SU-DHL-6 (cell line): ENCODE data around the gene SUPT3H.

Experiments
- H2AFZ ChIP-seq: fragments of 200-600 bp; sonication (generic); 2 replicates; pipeline ENCODE4 v1.6.1; 2014; ENCODE audit warnings: low read depth, mild to moderate bottlenecking, moderate library complexity, mixed read lengths, antibody characterized with exemption, low read length; ENCODE audit not compliant: severe bottlenecking
- H3F3A ChIP-seq: fragments of 200-600 bp; shearing (Covaris generic); 2 replicates; pipeline ENCODE4 v1.6.0; 2016; ENCODE audit warnings: antibody characterized with exemption, mild to moderate bottlenecking; ENCODE audit not compliant: insufficient read depth
- H3K27ac ChIP-seq: fragments of 200-600 bp; sonication (generic); 2 replicates; pipeline ENCODE4 v1.5.1; 2016; ENCODE audit warnings: low read depth, mild to moderate bottlenecking, low read length, moderate library complexity, mixed read lengths
- H3K27me3 ChIP-seq: fragments of 200-600 bp; sonication (generic), shearing (Covaris generic); 2 replicates; pipeline ENCODE4 v1.6.0; 2014; ENCODE audit warnings: mild to moderate bottlenecking, low read length
- H3K36me3 ChIP-seq: fragments of 200-600 bp; sonication (generic); 2 replicates; pipeline ENCODE4 v1.6.1; 2014; ENCODE audit warnings: mild to moderate bottlenecking, low read length, mixed read lengths
- H3K4me2 ChIP-seq: fragments of 300-600, 200-600 bp; shearing (Covaris generic), sonication (generic); 2 replicates; pipeline ENCODE4 v1.6.0; 2014; ENCODE audit warnings: low read length, low read depth, mild to moderate bottlenecking; ENCODE audit not compliant: poor library complexity, severe bottlenecking
- H3K4me3 ChIP-seq: fragments of 200-600 bp; sonication (generic); 2 replicates; pipeline ENCODE4 v1.5.1; 2014; ENCODE audit warnings: antibody characterized with exemption, low read length, mild to moderate bottlenecking, mixed read lengths; ENCODE audit not compliant: insufficient read depth, poor library complexity, severe bottlenecking
- H3K79me2 ChIP-seq: fragments of 200-600 bp; sonication (generic); 2 replicates; pipeline ENCODE4 v1.6.1; 2014; ENCODE audit warnings: mild to moderate bottlenecking, low read length, moderate library complexity; ENCODE audit not compliant: insufficient read depth
- H3K9ac ChIP-seq: fragments of 200-600 bp; sonication (generic); 2 replicates; pipeline ENCODE4 v1.7.0; 2014; ENCODE audit warnings: mild to moderate bottlenecking, low read length
- H3K9me2 ChIP-seq: fragments of 200-600 bp; sonication (generic); replicated peaks from 2 replicates; pipeline ENCODE4 v1.6.1; 2014; ENCODE audit warnings: low read length; ENCODE audit not compliant: insufficient read depth
- H3K9me3 ChIP-seq: fragments of 200-600 bp; sonication (generic); 2 replicates; pipeline ENCODE4 v1.6.1; 2014; ENCODE audit warnings: low read length, mixed read lengths; ENCODE audit not compliant: insufficient read depth
- H4K20me1 ChIP-seq: fragments of 200-600 bp; sonication (generic); 2 replicates; pipeline ENCODE4 v1.6.1; 2014; ENCODE audit warnings: low read depth, mild to moderate bottlenecking, antibody characterized with exemption, low read length, moderate library complexity, mixed read lengths
- CTCF ChIP-seq: fragments of 200-600 bp; sonication (generic); IDR thresholded peaks from one replicate; pipeline ENCODE4 v1.5.1; 2017; ENCODE audit warnings: antibody characterized with exemption, mild to moderate bottlenecking, low read length, moderate library complexity; ENCODE audit not compliant: insufficient read depth, poor library complexity, severe bottlenecking
- EZH2phosphoT487 ChIP-seq: fragments of 200-600 bp; sonication (generic), shearing (Covaris generic); conservative IDR thresholded peaks from 2 replicates; pipeline ENCODE4 v1.6.1; 2018; ENCODE audit warnings: mild to moderate bottlenecking, antibody characterized with exemption, low read length, moderate library complexity, mixed read lengths

Gene SUPT3H

DNA sequence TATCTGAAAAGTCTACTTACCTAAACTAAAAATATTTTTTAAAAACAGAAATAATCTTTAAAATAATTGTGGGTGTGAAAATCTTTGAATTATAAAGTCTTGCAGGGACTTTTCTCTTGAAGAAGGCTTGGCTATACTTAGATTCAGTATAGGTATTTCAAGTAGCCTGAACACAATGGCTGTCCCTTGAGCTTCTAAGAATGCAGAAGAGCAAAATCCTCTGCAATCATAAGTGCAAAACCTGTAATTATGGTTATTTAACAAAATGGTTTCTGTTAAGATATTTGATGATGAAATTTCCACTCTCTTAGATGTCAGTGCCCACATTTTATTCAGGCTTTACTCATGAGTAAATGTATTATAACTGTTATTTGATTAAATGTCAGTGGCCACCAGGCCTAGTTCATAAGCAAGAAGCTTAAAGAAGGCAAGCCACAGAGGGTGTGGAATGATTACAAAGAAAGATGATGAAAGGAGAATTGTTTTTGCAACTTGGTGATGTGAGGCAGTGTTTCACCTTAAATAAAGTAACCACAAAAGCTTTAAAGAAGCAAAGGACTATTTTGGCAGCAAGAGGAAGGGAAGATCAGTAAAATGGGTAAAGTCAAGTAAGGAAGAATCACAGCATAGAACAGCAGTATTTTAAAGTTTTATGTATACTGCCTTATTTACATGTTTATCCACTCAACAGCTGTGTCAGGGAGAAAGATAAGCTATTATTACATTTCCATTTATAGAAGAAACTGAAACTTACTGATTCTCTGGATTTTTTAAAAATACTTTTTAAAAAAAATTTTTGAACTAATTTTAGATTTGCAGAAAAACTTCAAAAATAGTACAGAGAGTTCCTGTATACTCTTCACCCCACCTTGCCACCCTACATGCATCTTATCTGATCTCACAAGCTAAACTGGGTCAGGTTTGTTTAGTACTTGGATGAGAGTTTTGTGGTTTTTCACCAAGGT is 400.8 kb downstream of the SUPT3H start:
- no peaks in the 10 kb centered on the region for H3K79me2 ChIP-seq
- no peaks in the 10 kb centered on the region for H3K36me3 ChIP-seq
- H4K20me1 ChIP-seq = no peaks in the 10 kb centered on the region
- no peaks in the 10 kb centered on the region for H3F3A ChIP-seq
- no peaks in the 10 kb centered on the region for H3K9me2 ChIP-seq
- H3K27me3 ChIP-seq = no peaks in the 10 kb centered on the region
- TF ChIP-seq CTCF = no peak
- TF ChIP-seq EZH2phosphoT487 = no peak
- H3K9ac ChIP-seq = no peak overlapping the region
- H3K9me3 ChIP-seq = peaks cover 20% of the 10 kb centered on the region; the same call in 1 of the 2 replicates
- no peak overlapping the region for H2AFZ ChIP-seq
- H3K27ac ChIP-seq = 0 out of 2 replicates have a peak overlapping the region, but pooled peaks have one; percentile 5
- H3K4me3 ChIP-seq = no peak overlapping the region
- H3K4me2 ChIP-seq = no peak overlapping the region

DNA sequence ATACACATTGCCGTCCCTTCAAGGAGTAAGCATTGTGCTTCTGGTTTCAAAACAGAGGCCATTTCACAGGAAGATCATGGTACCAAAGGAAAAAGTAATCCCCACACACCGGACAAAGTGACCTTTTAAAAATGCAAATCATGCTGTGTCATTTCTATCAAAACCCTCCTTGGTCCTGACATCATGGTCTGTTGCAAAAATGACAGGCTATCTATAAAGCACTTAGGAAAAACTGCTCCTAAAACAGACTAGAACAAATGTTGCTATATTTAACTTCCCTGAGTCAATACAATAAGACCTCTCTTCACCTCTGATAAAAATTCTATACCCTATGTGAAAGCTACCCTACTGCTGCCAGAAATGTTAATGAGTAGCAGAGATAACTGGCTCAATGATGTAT is 403.2 kb downstream of the SUPT3H start:
- H3K79me2 ChIP-seq = no peaks in the 10 kb centered on the region
- TF ChIP-seq CTCF = no peak
- TF ChIP-seq EZH2phosphoT487 = no peak
- no peaks in the 10 kb centered on the region for H3K36me3 ChIP-seq
- no peaks in the 10 kb centered on the region for H3K9me2 ChIP-seq
- H3K4me2 ChIP-seq = no peak overlapping the region
- no peaks in the 10 kb centered on the region for H4K20me1 ChIP-seq
- H3K9me3 ChIP-seq = peaks cover 20% of the 10 kb centered on the region; the same call in 1 of the 2 replicates
- no peak overlapping the region for H3K9ac ChIP-seq
- H2AFZ ChIP-seq = no peak overlapping the region
- H3K27me3 ChIP-seq = no peaks in the 10 kb centered on the region
- H3K4me3 ChIP-seq = no peak overlapping the region
- H3F3A ChIP-seq = no peaks in the 10 kb centered on the region
- no peak overlapping the region for H3K27ac ChIP-seq

DNA sequence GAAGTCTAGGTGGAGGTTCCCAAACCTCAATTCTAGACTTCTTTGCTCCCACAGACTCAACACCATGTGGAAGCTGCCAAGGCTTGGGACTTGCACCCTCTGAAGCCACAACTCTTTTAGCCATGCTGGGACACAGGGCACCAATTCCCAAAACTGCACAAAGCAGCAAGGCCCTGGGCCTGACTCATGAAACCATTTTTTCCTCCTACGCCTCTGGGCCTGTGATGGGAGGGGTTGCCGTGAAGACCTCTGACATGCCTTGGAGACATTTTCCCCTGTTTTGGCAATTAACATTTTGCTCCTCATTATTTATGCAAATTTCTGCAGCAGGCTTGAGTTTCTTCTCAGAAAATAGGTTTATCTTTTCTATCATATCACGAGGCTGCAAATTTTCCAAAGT is 405.0 kb downstream of the SUPT3H start:
- no peaks in the 10 kb centered on the region for H3F3A ChIP-seq
- no peak for TF ChIP-seq CTCF
- no peak for TF ChIP-seq EZH2phosphoT487
- no peak overlapping the region for H3K9ac ChIP-seq
- no peak overlapping the region for H3K4me2 ChIP-seq
- H3K27ac ChIP-seq = no peak overlapping the region
- no peak overlapping the region for H2AFZ ChIP-seq
- no peaks in the 10 kb centered on the region for H3K27me3 ChIP-seq
- H3K9me3 ChIP-seq = peaks cover 20% of the 10 kb centered on the region; the same call in 1 of the 2 replicates
- H3K9me2 ChIP-seq = no peaks in the 10 kb centered on the region
- no peaks in the 10 kb centered on the region for H4K20me1 ChIP-seq
- no peaks in the 10 kb centered on the region for H3K79me2 ChIP-seq
- H3K4me3 ChIP-seq = no peak overlapping the region
- no peaks in the 10 kb centered on the region for H3K36me3 ChIP-seq
